ENCODE data around the gene GFM1. TPM values are rescaled to one million over a fixed set of nuclear protein-coding genes. Genes with fewer than 3 reads are reported as not detected.

The GFM1 gene
- total and polyA plus RNA-seq, 2 experiments from 2014 or later: 24.5 to 59.9 TPM

GRCh38 chr3:158663246-158663645 lies 18.9 kb downstream of the GFM1 start:
- Histone ChIP-seq H3K4me1 (ENCODE audit: insufficient read depth) (no peaks in the 10 kb centered on the region), H3K36me3 (ENCODE audit: insufficient read depth) (peaks cover 36% of the 10 kb centered on the region), H3F3A (replicated peaks; ENCODE audit: low read depth) (no peaks in the 10 kb centered on the region), H4K20me1 (replicated peaks; ENCODE audit: insufficient read depth) (no peaks in the 10 kb centered on the region), H3K79me2 (replicated peaks; ENCODE audit: insufficient read depth) (no peaks in the 10 kb centered on the region), H3K9me2 (ENCODE audit: insufficient read depth) (no peaks in the 10 kb centered on the region), H3K27ac (ENCODE audit: low read depth) (no peak overlapping the region), H3K27me3 (ENCODE audit: insufficient read depth) (no peaks in the 10 kb centered on the region), H3K4me2 (no peak overlapping the region), H3K4me3 (no peak overlapping the region), H2AFZ (no peak overlapping the region)
- Mint-ChIP-seq H3K4me1 (no peaks in the 10 kb centered on the region), H3K27me3 (ENCODE audit: insufficient read depth, low read depth, poor library complexity) (no peaks in the 10 kb centered on the region), H3K4me3 (no peak overlapping the region), H3K27ac (no peak overlapping the region), H3K9me3 (no peaks in the 10 kb centered on the region), H3K36me3 (ENCODE audit: low read depth) (peaks cover 26% of the 10 kb centered on the region; the same call in 2 of the 3 replicates)
- TF ChIP-seq POLR2AphosphoS5 (IDR thresholded peaks at IDR 0.05; ENCODE audit: low read depth) (no peak), CTCF (conservative IDR thresholded peaks at IDR 0.05; ENCODE audit: low read depth in 2 of 2) (no peak), EZH2phosphoT487 (IDR thresholded peaks at IDR 0.05; ENCODE audit: unreplicated experiment) (no peak), ZNF462 (CRISPR knock-in tag; IDR thresholded peaks at IDR 0.05) (no peak), ZNF114 (CRISPR knock-in tag; IDR thresholded peaks at IDR 0.05) (no peak), JUNB (IDR thresholded peaks at IDR 0.05; ENCODE audit: unreplicated experiment) (no peak), NANOG (IDR thresholded peaks at IDR 0.05; ENCODE audit: borderline replicate concordance) (no peak), EZH2 (IDR thresholded peaks at IDR 0.05; ENCODE audit: low read depth, unreplicated experiment) (no peak), ETS1 (IDR thresholded peaks at IDR 0.05) (no peak), STAT1 (IDR thresholded peaks at IDR 0.05; ENCODE audit: unreplicated experiment) (no peak), REST (IDR thresholded peaks at IDR 0.05; ENCODE audit: unreplicated experiment) (no peak), CREB1 (CRISPR knock-in tag; IDR thresholded peaks at IDR 0.05; ENCODE audit: low read depth) (no peak), ZNF331 (CRISPR knock-in tag; IDR thresholded peaks at IDR 0.05; ENCODE audit: low read depth) (no peak)
- ATAC-seq (no peak), DNase-seq (ENCODE audit: low spot score) (no peak)
